Stomach (tissue), 9 donors: ENCODE results near the gene DISP3. TPM values are rescaled to one million over a fixed set of nuclear protein-coding genes. Genes with fewer than 3 reads are reported as not detected.
A peak's percentile ranks its signal among the peaks of the same experiment; 100 is the strongest.

Source experiments
- DNase-seq, 2 donors: peaks; one replicate each; pipeline versions ENCODE4 v3.0.0 to v3.0.0-alpha.2; 2013 to 2019
- H3K27ac ChIP-seq, 5 donors: fragments of 200-600 bp in 4 of 5; sonication (generic) in 4 of 5; one replicate each; pipeline ENCODE4 v1.5.1; 2013 to 2019; ENCODE audit warnings: mild to moderate bottlenecking in 1 of 5, moderate library complexity in 1 of 5
- H3K27me3 ChIP-seq, 3 donors: fragments of 200-600 bp; sonication (generic); one replicate each; pipeline ENCODE4 v1.5.1; 2017 to 2019; ENCODE audit warnings: mixed run types in 1 of 3
- H3K36me3 ChIP-seq, 4 donors: fragments of 200-600 bp; sonication (generic); 1 replicate in 3 of 4; 2 replicates in 1 of 4; pipeline ENCODE4 v1.5.1; 2016 to 2019
- H3K4me1 ChIP-seq, 4 donors: fragments of 200-600 bp; sonication (generic); one replicate each; pipeline ENCODE4 v1.5.1; 2016 to 2019
- H3K4me3 ChIP-seq, 4 donors: fragments of 200-600 bp; sonication (generic) in 3 of 4; one replicate each; pipeline ENCODE4 v1.5.1; 2016 to 2019; ENCODE audit warnings: mild to moderate bottlenecking in 1 of 4
- H3K9me3 ChIP-seq, 4 donors: fragments of 200-600 bp; sonication (generic); one replicate each; pipeline ENCODE4 v1.5.1; 2016 to 2019
- CTCF ChIP-seq, 7 experiments: fragments of 450-650 bp in 4 of 7; fragments of 200-600 bp in 3 of 7; sonication (generic) in 3 of 7; IDR thresholded peaks; one replicate each; pipeline ENCODE4 v1.5.1; 2016 to 2019; ENCODE audit warnings: antibody characterized with exemption in 7 of 7, control low read depth in 2 of 7, mild to moderate bottlenecking in 1 of 7
- EP300 ChIP-seq: sonication (generic); formaldehyde crosslinking; IDR thresholded peaks from one replicate; pipeline ENCODE4 v1.6.1; 2017; ENCODE audit warnings: antibody characterized with exemption
- POLR2A ChIP-seq, 4 donors: fragments of 450-650 bp; IDR thresholded peaks; one replicate each; pipeline ENCODE4 v1.6.1; 2016; ENCODE audit warnings: antibody characterized with exemption in 4 of 4, control low read depth in 2 of 4, mild to moderate bottlenecking in 1 of 4, moderate library complexity in 1 of 4
- POLR2AphosphoS5 ChIP-seq, 3 donors: sonication (generic); formaldehyde crosslinking; IDR thresholded peaks; one replicate each; pipeline ENCODE4 v1.6.1; 2016; ENCODE audit warnings: antibody characterized with exemption in 3 of 3
- WGBS, 5 donors: extraction: QIAGEN DNeasy Blood & Tissue Kit in 3 of 5; methylation state at CpG; one replicate each; pipeline versions ENCODE4 v1.1.5 to v1.1.7; 2013 to 2018; 5-methylcytosine and 5-hydroxymethylcytosine counted together
- intact Hi-C: fragments of 100-400 bp; cut with DNase I; formaldehyde crosslinking; loops from one replicate; pipeline ENCODE4 v1.15.1; 2023; ENCODE audit warnings: low total_unique reads
- polyA plus RNA-seq, 3 donors: library from polyadenylated mRNA; stranded (reverse); fragments of 200-250 nt; gene quantifications; one replicate each; pipeline ENCODE4 v1.2.3, GENCODE V29; 2013
- total RNA-seq, 5 donors: library from RNA; depleted of rRNA; stranded (reverse); fragments of >200 nt; gene quantifications; one replicate each; pipeline versions ENCODE4 v1.1.0 to v1.2.3, GENCODE V29; 2014 to 2016
- donor health status: healthy with polysubstance abuse.
- donor health status: Bipolar disorder and iron deficiency.
- donor health status: healthy.

The DISP3 gene
- total and polyA plus RNA-seq, 8 donors = 0.08 to 0.45 TPM; not detected in 6

DNA sequence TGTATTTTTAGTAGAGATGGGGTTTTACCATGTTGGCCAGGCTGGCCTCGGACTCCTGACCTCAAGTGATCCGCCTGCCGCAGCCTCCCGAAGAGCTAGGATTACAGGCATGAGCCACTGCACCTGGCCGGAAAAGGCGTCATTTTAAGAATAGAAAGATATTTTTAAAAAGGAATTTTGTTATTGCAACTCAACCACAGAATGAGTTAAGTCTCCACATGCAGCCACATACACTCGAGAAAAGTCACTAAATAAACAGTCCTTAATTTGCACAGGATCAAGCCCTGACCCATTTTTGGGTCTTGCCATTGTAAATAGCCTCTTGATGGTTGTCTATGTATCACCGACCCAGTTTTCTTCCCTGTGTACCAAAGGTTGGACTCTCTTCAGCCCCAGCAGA lies 89.7 kb downstream of the DISP3 start:
- Histone ChIP-seq H3K9me3 (no peaks in the 10 kb centered on the region), H3K27ac (no peak overlapping the region), H3K4me3 (no peak overlapping the region), H3K4me1 (no peaks in the 10 kb centered on the region), H3K27me3 (peaks cover 0 to 74% (median 21%) of the 10 kb centered on the region in 3 donors), H3K36me3 (no peaks in the 10 kb centered on the region)
- 68 to 73% (median 69%) methylated on average over 8 of the region's 8 CpGs for WGBS, 5 donors
- intact Hi-C loops = no loop called here
- no peak for DNase-seq
- TF ChIP-seq POLR2AphosphoS5 (IDR thresholded peaks at IDR 0.05) (no peak), EP300 (no peak), POLR2A (IDR thresholded peaks at IDR 0.05) (no peak), CTCF (IDR thresholded peaks at IDR 0.05) (no peak)

DNA sequence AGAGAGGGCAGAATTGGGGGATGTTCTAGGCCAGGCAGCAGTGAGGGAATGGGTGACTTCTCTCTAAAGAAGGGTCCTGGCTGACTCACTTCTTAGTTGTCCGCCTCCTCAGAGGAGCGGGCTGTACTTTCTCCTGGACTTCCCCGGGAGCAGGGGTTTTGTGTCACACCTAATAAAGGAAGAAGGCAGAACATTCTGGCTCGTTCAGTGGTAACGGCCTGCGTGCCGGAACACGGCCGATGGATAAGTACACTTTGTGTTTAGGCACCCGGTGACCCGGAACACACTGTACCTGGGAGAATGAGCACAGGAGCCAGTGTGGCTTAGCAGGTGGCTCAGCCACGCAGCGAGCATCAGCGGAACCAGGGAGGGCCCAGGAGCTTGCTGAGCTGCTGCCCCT lies 90.6 kb downstream of the DISP3 start:
- H3K27ac ChIP-seq = no peak overlapping the region

DNA sequence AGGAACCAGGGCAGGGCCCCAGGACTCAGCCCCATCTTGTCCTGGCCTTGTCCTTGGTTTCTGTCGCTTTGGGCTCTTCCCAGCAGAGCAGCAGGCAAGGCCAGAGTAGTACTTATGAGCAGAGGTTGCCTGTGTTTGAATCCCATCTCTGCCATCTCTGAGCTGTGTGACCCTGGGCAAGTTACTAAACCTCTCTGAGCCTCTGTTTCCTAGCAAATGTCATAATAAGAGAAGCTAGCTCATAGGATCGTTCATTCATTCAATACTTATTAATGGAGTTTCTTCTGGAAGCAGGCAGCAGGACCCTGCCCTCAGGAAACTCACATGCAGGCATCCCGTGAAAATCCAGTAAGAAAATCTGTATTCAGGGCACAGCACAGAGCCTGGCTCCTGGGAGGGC lies 91.0 kb downstream of the DISP3 start:
- no peak overlapping the region for H3K27ac ChIP-seq
- H3K4me3 ChIP-seq = no peak overlapping the region
- intact Hi-C loops = no loop called here
- TF ChIP-seq EP300 = no peak
- TF ChIP-seq POLR2AphosphoS5 (IDR thresholded peaks at IDR 0.05) = no peak
- TF ChIP-seq POLR2A (IDR thresholded peaks at IDR 0.05) = no peak
- peaks cover 0 to 72% (median 14%) of the 10 kb centered on the region in 3 donors for H3K27me3 ChIP-seq
- no peaks in the 10 kb centered on the region for H3K36me3 ChIP-seq
- no peak for DNase-seq
- H3K9me3 ChIP-seq = no peaks in the 10 kb centered on the region
- H3K4me1 ChIP-seq = no peaks in the 10 kb centered on the region
- 62 to 77% (median 74%) methylated on average over 3 of the region's 3 CpGs for WGBS, 5 donors

More for the DNA sequence above, 90.6 kb downstream of the DISP3 start:
- Histone ChIP-seq H3K36me3 (no peaks in the 10 kb centered on the region), H3K27me3 (peaks cover 0 to 71% (median 15%) of the 10 kb centered on the region in 3 donors), H3K9me3 (no peaks in the 10 kb centered on the region), H3K4me3 (no peak overlapping the region), H3K4me1 (no peaks in the 10 kb centered on the region)
- intact Hi-C loops = no loop called here
- WGBS, 5 donors = 62 to 86% (median 78%) methylated on average over 8 to 14 of the region's 14 CpGs
- no peak for DNase-seq
- no peak for TF ChIP-seq POLR2AphosphoS5 (IDR thresholded peaks at IDR 0.05)
- TF ChIP-seq CTCF (IDR thresholded peaks at IDR 0.05) = no peak
- TF ChIP-seq EP300 = no peak
- TF ChIP-seq POLR2A (IDR thresholded peaks at IDR 0.05) = no peak

DNA sequence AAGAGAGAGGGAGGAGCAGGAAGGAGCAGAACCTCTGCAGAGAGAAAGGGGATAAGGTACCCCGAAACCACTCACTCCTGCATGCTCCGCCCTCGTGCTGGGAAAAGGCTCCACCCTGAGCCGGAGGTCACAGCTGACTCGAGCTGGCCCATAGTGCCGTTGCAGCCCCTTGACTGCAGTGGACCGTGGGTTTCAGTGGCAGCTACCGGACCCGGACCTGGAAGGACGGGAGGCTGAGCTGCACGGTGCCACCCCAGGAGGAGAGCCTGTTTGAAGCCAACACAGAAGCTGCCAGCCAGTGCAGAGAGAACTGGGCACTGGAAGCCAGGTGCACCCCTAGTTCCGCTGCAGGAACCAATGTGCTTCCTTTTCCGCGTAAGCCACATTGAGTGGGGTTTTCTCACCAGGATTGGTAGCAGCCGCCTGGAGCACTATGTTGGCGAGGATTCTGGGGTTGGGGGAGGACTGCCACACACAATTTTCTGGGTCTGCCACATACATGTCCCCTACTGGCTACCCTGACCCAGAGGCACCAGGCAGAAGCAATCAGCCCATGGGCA lies 91.9 kb downstream of the DISP3 start:
- Histone ChIP-seq H3K4me3 (no peak overlapping the region), H3K27me3 (peaks cover 0 to 72% (median 10%) of the 10 kb centered on the region in 3 donors), H3K9me3 (no peaks in the 10 kb centered on the region), H3K36me3 (no peaks in the 10 kb centered on the region), H3K4me1 (no peaks in the 10 kb centered on the region), H3K27ac (no peak overlapping the region)
- no peak for DNase-seq
- intact Hi-C loops = no loop called here
- TF ChIP-seq EP300 (no peak), POLR2AphosphoS5 (IDR thresholded peaks at IDR 0.05) (no peak), POLR2A (IDR thresholded peaks at IDR 0.05) (no peak), CTCF (IDR thresholded peaks at IDR 0.05) (no peak)
- WGBS, 5 donors = 31 to 53% (median 48%) methylated on average over 13 to 16 of the region's 16 CpGs

DNA sequence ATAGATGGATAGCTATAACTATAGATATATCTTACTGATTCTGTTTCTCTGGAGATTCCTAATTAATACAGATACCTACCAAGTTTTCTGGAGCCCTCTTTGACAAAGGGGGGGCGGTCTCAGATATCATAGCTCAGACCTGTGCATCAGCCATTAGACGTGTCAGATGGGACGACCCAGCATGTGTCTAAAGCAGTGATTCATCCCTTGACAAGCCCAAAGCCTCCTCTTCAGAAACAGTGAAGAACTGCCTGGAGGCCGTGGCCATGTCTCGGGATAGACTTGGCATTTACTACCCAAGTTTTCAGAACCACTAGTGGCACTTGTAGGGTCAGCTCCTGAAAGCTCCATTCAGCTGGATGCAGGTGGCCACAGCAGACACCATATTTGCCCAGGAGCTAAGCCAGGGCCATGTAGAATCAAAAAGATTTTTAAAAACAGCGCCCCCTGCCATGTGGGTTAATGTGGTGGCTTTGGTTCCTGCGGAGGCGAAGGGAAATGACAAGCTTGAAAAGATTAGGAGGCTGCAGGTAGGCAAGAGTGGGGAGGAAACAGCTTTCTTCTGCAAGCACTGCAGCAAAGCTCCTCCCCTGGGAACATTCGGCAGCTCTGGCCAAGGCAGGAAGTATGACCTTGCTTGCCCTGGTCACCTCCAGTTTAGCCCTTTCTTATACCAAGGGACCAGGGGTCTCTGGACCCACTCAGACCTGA lies 93.1 kb downstream of the DISP3 start:
- H3K4me1 ChIP-seq = no peaks in the 10 kb centered on the region
- no peaks in the 10 kb centered on the region for H3K36me3 ChIP-seq
- peak in 1 of 2 donors; percentile 6 for DNase-seq
- WGBS, 5 donors = 44 to 53% (median 51%) methylated on average over 9 of the region's 9 CpGs
- no peak overlapping the region for H3K27ac ChIP-seq
- no peak overlapping the region for H3K4me3 ChIP-seq
- intact Hi-C loops = no loop called here
- no peak for TF ChIP-seq POLR2AphosphoS5 (IDR thresholded peaks at IDR 0.05)
- no peak for TF ChIP-seq POLR2A (IDR thresholded peaks at IDR 0.05)
- TF ChIP-seq CTCF (IDR thresholded peaks at IDR 0.05) = no peak
- TF ChIP-seq EP300 = no peak
- H3K9me3 ChIP-seq = no peaks in the 10 kb centered on the region
- peaks cover 0 to 69% (median 10%) of the 10 kb centered on the region in 3 donors for H3K27me3 ChIP-seq
